Testis (tissue), 3 donors: Measurements from ENCODE around the gene CPSF4L. TPM values are rescaled to one million over a fixed set of nuclear protein-coding genes. Genes with fewer than 3 reads are reported as not detected.

Experiments
- DNase-seq: peaks from one replicate; pipeline ENCODE4 v3.0.0-alpha.2; 2019
- H3K27ac ChIP-seq, 2 donors: fragments of 200-600 bp; sonication (generic); one replicate each; pipeline ENCODE4 v1.5.1; 2019
- H3K27me3 ChIP-seq: fragments of 200-600 bp; sonication (generic); one replicate; pipeline ENCODE4 v1.5.1; 2019
- H3K36me3 ChIP-seq: fragments of 200-600 bp; sonication (generic); one replicate; pipeline ENCODE4 v1.5.1; 2017; ENCODE audit warnings: low read depth; ENCODE audit errors: missing control alignments
- H3K4me1 ChIP-seq: fragments of 200-600 bp; sonication (generic); one replicate; pipeline ENCODE4 v1.5.1; 2019
- H3K4me3 ChIP-seq, 2 donors: fragments of 200-600 bp; sonication (generic); one replicate each; pipeline ENCODE4 v1.5.1; 2017 to 2019
- H3K9me3 ChIP-seq: fragments of 200-600 bp; sonication (generic); one replicate; pipeline ENCODE4 v1.5.1; 2017
- POLR2A ChIP-seq: fragments of 450-650 bp; IDR thresholded peaks from one replicate; pipeline ENCODE4 v1.6.1; 2017; ENCODE audit warnings: antibody characterized with exemption, mild to moderate bottlenecking, moderate library complexity
- WGBS, 2 donors: methylation state at CpG; one replicate each; pipeline ENCODE4 v1.1.5; 2018; 5-methylcytosine and 5-hydroxymethylcytosine counted together
- intact Hi-C: fragments of 100-400 bp; cut with DNase I; formaldehyde crosslinking; loops from one replicate; pipeline ENCODE4 v1.15.1; 2023; ENCODE audit warnings: low total_unique reads
- polyA plus RNA-seq: library from polyadenylated mRNA; stranded (reverse); fragments of 350-450 nt; fragmentation: Illumina TruSeq; extraction: RNeasy Lipid Tissue Mini Kit (QIAGEN cat#74804); gene quantifications from one replicate; pipeline ENCODE4 v1.2.3, GENCODE V29; 2014; ENCODE audit warnings: low read depth, low replicate concordance; ENCODE audit not compliant: insufficient read depth
- total RNA-seq, 2 donors: library from RNA; depleted of rRNA; stranded (reverse); fragments of >200 nt; gene quantifications; one replicate each; pipeline ENCODE4 v1.2.3, GENCODE V29; 2016
- TF ChIP-seq, protein P1 (sequence below), 3 experiments: fragments of 450-650 bp in 2 of 3; fragments of 200-600 bp in 1 of 3; sonication (generic) in 1 of 3; IDR thresholded peaks; one replicate each; pipeline ENCODE4 v1.5.1; 2016 to 2019; ENCODE audit warnings: antibody characterized with exemption in 3 of 3, mild to moderate bottlenecking in 2 of 3, moderate library complexity in 1 of 3

The CPSF4L gene
- total and polyA plus RNA-seq, 3 donors from 2014 or later: 0.79 to 0.94 TPM; not detected in 1

DNA sequence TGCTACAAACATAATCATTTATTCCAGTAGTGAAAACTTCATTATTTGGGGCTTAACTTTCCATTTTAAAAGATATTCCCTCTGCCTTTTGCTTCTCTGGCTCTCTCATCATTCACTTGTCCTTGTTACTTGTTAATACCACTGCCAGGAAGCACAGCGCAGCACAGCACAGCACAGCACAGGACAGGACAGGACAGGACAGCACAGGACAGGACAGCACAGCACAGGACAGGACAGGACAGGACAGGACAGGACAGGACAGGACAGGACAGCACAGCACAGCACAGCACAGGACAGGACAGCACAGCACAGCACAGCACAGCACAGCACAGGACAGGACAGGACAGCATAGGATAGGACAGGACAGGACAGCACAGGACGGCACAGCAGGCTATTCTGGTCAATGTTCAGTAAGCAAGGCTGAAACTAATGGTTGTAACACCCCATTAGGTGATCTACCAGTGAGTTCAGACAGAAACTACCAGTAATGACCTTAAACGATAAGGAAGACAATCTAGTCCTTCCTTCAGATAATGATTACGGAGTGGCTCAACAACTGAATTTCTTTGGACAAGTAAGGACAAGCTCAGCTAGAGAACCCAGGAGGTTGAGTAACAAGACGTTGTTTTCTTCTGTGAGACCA is 36.9 kb downstream of the CPSF4L start:
- H3K27ac ChIP-seq: no peak overlapping the region
- intact Hi-C loops: no loop called here
- no peaks in the 10 kb centered on the region for H3K9me3 ChIP-seq
- TF ChIP-seq POLR2A: no peak
- TF ChIP-seq, protein P1, sequence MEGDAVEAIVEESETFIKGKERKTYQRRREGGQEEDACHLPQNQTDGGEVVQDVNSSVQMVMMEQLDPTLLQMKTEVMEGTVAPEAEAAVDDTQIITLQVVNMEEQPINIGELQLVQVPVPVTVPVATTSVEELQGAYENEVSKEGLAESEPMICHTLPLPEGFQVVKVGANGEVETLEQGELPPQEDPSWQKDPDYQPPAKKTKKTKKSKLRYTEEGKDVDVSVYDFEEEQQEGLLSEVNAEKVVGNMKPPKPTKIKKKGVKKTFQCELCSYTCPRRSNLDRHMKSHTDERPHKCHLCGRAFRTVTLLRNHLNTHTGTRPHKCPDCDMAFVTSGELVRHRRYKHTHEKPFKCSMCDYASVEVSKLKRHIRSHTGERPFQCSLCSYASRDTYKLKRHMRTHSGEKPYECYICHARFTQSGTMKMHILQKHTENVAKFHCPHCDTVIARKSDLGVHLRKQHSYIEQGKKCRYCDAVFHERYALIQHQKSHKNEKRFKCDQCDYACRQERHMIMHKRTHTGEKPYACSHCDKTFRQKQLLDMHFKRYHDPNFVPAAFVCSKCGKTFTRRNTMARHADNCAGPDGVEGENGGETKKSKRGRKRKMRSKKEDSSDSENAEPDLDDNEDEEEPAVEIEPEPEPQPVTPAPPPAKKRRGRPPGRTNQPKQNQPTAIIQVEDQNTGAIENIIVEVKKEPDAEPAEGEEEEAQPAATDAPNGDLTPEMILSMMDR (IDR thresholded peaks at IDR 0.05): no peak
- no peaks in the 10 kb centered on the region for H3K36me3 ChIP-seq
- peaks cover 5% of the 10 kb centered on the region for H3K4me1 ChIP-seq
- H3K27me3 ChIP-seq: no peaks in the 10 kb centered on the region
- DNase-seq: no peak
- WGBS, 2 donors: 80 to 94% methylated on average over 5 of the region's 5 CpGs
- H3K4me3 ChIP-seq: no peak overlapping the region

DNA sequence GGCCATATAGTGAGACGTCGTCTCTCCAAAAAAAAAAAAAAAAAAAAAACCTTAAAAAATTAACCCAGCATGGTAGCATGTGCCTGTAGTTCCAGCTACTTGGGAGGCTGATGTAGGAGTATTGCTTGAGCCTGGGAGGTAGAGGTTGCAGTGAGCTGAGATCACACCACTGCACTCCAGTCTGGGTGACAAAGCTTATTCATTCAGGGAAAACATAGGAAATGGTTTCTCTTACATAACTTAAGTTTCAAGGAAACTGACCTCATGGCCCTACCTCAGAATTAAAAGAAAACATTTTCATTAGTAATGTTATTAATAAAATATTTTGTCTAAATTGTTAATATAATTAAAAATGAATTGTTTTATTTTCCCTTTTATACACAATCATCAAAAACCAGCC is 37.4 kb downstream of the CPSF4L start:
- Histone ChIP-seq H3K9me3 (no peaks in the 10 kb centered on the region), H3K4me3 (no peak overlapping the region), H3K36me3 (no peaks in the 10 kb centered on the region), H3K27me3 (no peaks in the 10 kb centered on the region), H3K27ac (no peak overlapping the region), H3K4me1 (peaks cover 5% of the 10 kb centered on the region)
- intact Hi-C loops: no loop called here
- WGBS, 2 donors: 89 to 93% methylated on average over 2 of the region's 2 CpGs
- no peak for TF ChIP-seq POLR2A
- TF ChIP-seq, protein P1 (IDR thresholded peaks at IDR 0.05): no peak
- DNase-seq: no peak

DNA sequence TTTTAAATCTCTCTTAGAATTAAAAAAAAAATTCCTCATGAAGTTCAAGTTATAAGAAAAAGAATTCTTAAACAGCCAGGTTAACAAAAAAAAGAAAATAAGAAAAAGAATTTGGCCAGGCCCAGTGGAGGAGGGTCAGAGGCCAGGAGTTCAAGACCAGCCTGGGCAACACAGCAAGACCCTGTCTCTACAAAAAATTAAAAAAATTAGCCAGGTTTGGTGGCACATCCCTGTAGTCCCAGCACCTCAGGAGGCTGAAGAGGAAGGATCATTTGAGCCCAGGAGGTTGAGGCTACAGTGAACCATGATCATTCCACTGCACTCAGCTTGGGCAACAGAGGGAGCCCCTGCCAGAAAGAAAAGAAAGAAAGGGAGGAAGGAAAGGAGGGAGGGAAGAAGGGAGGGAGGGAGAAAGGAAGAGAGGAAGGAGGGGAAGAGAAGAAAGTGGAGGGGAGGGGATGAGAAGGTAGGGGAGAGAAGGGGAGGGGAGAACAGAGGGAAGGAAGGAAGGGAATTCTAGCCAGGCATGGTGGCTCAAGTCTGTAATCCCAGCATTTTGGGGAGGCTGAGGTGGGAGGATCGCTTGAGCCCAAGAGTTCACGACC is 38.0 kb downstream of the CPSF4L start:
- no peak for TF ChIP-seq POLR2A
- TF ChIP-seq, protein P1 (IDR thresholded peaks at IDR 0.05): no peak
- Histone ChIP-seq H3K27ac (no peak overlapping the region), H3K4me1 (peaks cover under 1% of the 10 kb centered on the region), H3K27me3 (no peaks in the 10 kb centered on the region), H3K9me3 (no peaks in the 10 kb centered on the region), H3K36me3 (no peaks in the 10 kb centered on the region), H3K4me3 (no peak overlapping the region)
- 89 to 93% methylated on average over 2 of the region's 2 CpGs for WGBS, 2 donors
- DNase-seq: no peak
- intact Hi-C loops: no loop called here

DNA sequence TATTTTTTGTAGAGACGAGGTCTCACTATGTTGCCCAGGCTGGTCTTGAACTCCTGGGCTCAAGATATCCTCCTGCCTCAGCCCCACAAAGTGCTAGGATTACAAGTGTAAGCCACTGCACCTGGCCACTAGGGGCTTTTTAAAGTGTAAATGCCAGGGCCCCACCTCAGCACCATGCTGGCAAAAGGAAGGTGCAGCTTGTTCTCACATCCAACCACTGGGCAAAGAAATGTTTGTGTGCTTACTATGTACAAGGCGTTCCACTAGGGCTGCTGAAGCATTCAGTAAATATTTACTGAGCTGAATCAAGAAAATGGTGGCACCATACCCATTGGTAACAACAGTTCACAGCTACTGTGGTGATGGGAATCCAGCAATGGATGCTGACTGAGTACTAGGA is 46.2 kb downstream of the CPSF4L start:
- no peak overlapping the region for H3K27ac ChIP-seq
- no peak for DNase-seq
- H3K27me3 ChIP-seq: no peaks in the 10 kb centered on the region
- H3K4me3 ChIP-seq: no peak overlapping the region
- intact Hi-C loops: no loop called here
- 98 to 100% methylated on average over 2 of the region's 2 CpGs for WGBS, 2 donors
- TF ChIP-seq, protein P1 (IDR thresholded peaks at IDR 0.05): peak in 1 of 3 experiments; percentile 13
- TF ChIP-seq POLR2A: no peak
- H3K9me3 ChIP-seq: no peaks in the 10 kb centered on the region
- H3K4me1 ChIP-seq: no peaks in the 10 kb centered on the region
- H3K36me3 ChIP-seq: no peaks in the 10 kb centered on the region

DNA sequence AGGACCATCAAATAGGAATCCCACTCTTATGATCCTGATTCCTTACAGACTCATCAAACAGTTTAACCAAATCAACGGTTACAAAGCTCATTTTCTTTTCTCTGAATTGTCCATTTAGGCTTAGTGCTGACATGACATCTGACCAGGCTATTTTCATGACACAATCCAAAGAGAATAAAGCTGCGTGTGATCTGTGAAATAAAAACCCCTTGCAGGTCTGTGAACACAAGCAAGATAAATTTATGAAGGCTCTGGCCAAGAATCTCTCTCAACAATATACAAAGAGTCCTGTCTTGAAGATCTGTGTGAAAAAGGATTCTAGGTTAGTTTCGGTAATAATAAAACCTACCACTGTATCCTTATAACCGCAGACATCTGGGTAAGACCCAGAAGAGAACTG is 46.8 kb downstream of the CPSF4L start:
- Histone ChIP-seq H3K36me3 (no peaks in the 10 kb centered on the region), H3K4me3 (no peak overlapping the region), H3K9me3 (no peaks in the 10 kb centered on the region), H3K4me1 (no peaks in the 10 kb centered on the region), H3K27ac (no peak overlapping the region), H3K27me3 (no peaks in the 10 kb centered on the region)
- intact Hi-C loops: no loop called here
- 68 to 84% methylated on average over 4 of the region's 4 CpGs for WGBS, 2 donors
- TF ChIP-seq, protein P1 (IDR thresholded peaks at IDR 0.05): no peak
- no peak for TF ChIP-seq POLR2A
- DNase-seq: no peak
